ENCODE results near the gene SPRY1. TPM values are rescaled to one million over a fixed set of nuclear protein-coding genes. Genes with fewer than 3 reads are reported as not detected.
A peak's percentile ranks its signal among the peaks of the same experiment; 100 is the strongest.

Gene SPRY1
- total RNA-seq, 1 donor from 2014 or later: 15.0 TPM

DNA sequence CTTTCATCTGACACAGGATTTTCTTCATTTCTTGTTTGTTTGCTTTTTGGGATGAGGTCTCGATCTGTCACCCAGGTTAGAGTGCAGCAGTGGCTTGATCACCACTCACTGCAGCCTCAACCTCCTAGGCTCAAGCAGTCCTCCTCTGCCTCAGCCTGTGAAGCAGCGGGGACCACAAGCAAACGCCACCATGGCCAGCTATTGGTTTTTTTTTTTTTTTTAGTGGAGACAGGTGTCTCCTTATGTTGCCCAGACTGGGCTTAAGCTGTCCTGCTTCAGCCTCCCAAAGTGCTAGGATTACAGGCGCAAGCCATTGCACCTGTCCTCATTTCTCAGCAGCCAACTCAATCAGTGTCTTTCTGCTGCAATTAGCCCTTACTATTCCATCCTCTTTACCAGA is 10.3 kb downstream of the SPRY1 start:
- DNase-seq (ENCODE audit: low spot score) (no peak), ATAC-seq (no peak)

DNA sequence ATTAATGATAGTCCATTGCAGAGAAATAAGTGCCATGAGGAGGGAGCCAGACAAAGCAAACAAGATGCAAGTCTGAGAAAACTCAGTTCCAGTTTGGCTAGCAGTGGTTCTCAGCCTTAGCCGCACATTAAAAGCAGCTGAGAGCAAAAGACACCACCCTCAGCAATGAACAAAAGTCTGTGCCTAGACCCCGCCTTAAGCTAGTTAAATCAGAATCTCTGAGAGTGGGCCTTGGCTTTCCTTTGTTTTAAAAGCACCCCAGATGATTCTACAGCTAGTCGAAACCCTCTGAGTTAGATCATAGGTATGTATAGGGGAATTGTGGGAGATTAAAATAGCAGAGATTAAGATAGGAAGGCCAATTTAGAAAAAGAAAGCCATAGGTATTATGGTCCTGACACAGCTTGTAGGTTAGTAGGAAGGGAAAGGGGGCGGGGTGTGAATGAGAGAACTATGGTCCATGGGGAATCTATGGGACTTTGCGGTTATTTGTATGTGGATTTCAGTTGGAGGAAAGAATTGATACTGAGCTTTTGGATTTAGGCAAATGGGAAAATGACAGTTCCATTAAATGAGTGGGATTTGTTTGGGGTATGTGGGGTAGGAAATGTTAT is 12.0 kb downstream of the SPRY1 start:
- DNase-seq (ENCODE audit: low spot score) (no peak), ATAC-seq (no peak)

DNA sequence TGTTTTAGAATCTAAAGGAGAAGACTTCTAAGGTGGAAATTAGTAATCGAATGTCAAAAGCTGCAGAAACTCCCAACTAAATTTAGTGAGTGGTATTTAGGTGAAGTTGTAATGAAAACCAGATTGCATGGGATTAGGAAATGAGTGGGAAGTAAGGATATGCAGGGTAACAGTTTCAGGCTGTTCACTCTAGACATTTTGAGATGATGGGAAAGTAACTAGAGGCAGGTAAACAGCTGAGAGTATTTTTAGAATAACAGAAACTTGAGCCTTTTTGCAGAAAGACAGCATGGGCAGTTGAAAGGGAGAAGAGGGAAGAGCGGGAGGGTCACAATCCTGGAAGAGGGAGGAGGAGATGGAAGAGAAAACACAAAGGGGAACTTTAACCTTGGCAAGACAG is 12.7 kb downstream of the SPRY1 start:
- ATAC-seq (no peak), DNase-seq (ENCODE audit: low spot score) (no peak)

DNA sequence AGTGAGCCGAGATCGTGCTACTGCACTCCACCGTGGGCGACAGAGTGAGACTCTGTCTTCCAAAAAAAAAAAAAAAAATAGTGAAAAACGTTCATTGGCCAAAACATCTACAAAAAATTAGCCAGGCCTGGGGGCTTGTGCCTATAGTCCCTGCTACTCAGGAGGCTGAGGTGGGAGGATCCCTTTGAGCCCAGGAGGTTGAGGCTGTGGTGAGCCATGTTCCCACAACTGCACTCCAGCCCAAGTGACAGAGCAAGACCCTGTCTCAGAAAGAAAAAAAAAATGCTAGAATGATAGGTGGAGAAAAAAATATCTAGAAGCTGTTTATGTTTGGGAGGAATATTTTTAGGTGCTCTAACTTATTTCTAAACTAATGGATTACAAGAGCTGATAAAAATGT is 14.9 kb downstream of the SPRY1 start:
- ATAC-seq (no peak), DNase-seq (ENCODE audit: low spot score) (no peak)

DNA sequence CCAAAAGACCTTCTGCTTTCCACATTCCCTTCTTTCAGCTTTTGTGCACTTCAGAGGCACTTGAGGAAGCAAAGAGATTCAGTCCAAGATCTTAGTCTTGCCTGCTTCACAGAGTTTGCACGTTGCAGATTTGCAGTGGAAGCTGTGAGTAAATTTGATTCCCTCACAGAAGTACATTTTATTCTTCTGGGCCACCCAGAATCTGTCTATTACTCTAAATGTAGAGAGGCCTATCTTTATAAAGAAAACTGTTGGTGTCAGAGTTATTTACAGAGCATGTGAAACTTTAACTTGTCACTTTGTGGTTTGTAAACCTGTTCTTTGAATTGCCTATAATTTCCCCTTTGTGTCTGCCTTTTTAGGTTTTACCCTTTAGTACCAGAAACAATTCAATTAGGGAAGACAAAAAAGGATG is 15.5 kb downstream of the SPRY1 start:
- DNase-seq (ENCODE audit: low spot score): no peak
- peak; percentile 43 for ATAC-seq

DNA sequence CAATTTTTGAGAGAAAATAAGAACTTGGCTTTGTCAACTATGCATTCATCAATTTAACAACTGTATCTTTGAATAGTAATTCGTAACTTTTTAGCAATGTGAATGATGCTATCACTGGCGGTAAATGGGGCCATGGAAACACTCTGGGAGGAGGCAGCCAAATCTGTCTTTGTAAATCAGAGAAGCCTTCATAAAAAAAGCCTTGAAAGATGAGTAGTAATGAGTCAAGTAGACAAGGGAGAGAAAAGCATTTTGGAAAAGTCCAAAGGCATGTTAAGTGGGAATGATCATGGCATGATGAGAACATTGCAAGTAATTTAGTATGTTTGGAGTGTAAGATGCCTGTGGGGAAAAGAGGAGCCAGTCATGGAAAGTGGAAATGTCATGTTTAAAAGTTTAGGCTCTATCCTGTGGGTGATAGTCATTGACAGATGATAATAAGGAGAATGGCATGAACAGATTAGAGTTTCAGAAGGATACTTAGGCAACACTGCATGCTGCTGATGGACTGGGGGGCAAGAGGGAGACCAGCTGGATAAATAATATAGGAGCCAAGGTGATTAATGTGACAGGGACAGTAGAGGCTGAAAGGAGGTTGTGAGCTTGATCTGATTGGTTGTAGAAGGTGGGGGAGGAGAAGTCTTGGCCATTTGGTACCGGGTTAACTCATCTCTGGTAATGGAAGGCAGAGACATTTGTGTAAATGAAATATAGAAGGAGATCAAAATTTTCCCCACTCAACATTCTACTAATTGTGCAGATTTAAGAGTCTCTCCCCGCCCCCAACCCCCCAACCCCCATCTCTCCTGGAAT is 16.3 kb downstream of the SPRY1 start:
- DNase-seq (ENCODE audit: low spot score): no peak
- peak; percentile 16 for ATAC-seq

DNA sequence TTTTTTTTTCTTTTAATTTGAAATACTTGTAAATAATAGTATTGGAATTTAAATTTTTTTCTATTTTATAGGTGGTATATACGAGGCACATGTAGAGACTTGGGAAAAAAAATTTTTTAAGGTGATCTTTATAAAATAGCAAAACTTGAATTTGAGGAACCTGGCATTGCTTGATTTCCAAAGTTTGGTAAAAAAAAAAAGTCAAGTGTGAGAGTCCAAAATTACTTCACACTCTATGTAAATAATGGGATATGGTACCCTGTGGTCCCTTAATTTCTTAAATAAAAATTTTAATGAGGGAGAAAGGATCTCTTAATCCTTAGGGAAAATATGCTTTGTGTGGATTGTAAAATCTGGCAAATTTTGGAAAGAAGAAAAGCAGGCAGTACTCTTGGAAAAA is 19.0 kb downstream of the SPRY1 start:
- ATAC-seq (no peak), DNase-seq (ENCODE audit: low spot score) (no peak)

DNA sequence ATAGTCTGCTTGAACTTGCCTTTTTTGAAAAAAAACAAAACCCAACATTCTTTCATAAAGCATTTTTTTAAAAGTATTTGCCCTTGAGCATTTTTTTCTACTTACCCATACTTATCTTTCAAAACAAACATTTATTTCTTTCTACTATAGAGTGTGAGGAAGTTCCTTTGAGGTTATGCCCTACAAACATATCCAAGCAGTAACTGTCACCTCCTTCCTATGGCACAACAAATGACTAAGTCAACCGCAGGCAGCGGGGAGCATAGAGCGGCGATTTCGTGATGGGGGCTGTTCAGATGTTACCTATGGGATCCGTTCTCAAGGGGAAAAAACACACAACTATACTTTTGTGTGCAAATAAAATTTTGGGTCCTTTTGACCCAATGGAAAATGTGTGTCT is 19.4 kb downstream of the SPRY1 start:
- no peak for DNase-seq (ENCODE audit: low spot score)
- ATAC-seq: no peak

DNA sequence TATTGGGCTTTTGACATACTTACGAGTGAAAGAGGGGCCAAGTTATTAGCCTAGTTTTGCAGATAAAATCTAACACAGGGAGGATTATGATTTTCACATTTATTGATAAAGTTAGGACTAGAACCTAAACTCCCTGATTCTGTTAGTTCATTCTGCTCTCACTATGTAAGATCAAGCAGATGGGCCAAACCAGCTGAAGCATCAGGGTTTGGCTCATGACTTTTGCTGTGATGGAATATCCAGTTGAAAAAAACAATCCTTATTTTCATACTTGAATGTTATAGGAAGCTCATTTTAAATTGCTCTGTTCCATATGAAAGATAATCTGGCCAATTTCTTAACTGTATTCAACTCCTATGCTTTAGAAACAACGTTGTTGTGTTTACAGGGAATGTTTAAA is 21.2 kb downstream of the SPRY1 start:
- ATAC-seq (no peak), DNase-seq (ENCODE audit: low spot score) (no peak)

DNA sequence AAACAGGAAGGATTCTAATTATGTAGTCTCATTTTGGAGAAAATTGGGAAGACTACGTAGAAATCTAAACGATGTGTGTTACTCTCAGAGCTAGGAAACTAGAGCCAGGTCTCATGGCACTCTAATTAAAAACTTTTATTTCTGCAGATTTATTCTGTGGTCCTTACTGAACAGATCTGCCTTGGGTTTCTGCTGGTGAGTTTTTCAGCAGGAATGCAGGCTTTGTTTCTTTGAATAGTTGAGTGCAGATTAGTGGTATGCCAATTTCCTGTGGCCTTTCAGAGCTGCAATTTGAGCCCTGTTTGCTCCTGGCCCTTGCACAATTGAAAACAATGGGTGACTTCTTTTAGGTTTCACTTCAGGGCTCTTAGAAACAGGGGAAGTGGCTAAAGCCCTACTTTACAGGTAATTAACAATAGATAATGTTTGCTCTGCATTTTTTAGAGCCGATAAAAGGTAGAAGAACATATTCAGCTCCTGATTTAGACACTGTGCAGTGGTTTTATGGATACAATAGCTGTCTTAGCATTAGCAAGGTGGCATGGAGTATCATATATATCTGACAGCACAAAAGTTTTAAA is 21.8 kb downstream of the SPRY1 start:
- DNase-seq (ENCODE audit: low spot score): no peak

DNA sequence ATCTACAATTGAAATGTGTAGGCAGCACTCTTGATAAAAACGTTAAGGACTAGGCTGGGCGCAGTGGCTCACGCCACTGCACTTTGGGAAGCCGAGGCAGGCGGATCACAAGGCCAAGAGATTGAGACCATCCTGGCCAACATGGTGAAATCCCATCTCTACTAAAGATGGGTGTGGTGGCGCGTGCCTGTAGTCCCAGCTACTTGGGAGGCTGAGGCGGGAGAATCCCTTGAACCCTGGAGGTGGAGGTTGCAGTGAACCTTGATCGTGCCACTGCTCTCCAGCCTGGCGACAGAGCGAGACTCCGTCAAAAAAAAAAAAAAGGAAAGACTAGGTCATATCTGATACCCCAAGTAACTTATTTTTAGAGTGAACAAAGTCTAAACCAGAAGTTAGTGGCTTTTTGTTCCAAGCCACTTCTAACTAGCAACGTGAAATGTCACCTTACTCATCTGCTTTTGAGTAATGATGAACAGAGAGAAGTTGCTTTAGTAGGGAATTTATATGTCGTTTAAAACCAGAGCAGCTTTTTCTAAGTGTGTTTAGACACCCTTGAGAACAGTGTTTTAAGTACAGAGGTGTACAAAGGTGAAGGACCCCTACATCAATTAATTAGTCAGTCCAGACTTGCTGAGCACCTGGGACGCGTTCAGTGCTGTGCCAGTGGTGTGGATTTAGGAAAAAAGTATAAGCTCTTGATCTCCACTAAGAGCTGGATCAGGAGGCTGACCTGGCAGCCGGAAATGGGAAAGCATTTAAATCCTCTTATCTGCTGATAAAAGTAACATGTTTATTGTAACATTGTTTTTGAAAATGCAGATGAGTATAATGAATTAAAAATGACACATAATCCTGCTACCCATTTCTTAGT is 23.5 kb downstream of the SPRY1 start:
- DNase-seq (ENCODE audit: low spot score) (no peak), ATAC-seq (no peak)

More for the DNA sequence above, 21.8 kb downstream of the SPRY1 start:
- ATAC-seq: peak; percentile 57

DNA sequence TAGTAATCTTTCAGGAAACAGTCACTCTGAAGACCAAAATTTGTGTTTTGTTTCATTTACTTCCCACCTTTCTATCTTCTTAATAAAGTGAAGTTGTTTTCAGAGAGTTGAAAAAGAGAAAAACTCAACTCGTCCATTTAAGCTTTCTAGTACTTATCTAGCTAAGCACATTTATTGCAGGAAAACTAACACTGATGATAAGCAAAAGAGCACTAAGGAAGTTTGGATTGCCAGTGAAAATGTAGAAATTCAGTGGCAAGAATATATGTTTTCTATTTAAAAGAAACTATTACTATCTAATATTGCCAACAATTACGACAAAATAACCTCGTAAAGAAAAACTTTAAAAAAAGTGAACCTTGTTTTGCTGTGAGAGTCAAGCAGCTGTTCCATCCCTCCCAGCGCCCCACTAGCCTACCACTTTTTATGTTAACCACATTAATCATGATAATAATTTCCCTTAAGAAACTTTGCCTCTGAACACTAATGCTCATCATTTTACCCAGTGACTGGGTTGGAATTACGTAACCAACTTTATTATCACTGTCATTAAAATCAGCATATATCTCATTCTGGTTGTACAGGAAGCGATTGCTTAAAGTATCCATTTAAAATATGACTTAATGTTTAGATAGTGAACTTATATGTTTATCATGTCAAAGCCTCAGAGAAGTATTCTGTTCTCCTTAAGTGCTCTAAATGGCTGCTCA is 24.8 kb downstream of the SPRY1 start:
- no peak for ATAC-seq
- DNase-seq (ENCODE audit: low spot score): no peak

DNA sequence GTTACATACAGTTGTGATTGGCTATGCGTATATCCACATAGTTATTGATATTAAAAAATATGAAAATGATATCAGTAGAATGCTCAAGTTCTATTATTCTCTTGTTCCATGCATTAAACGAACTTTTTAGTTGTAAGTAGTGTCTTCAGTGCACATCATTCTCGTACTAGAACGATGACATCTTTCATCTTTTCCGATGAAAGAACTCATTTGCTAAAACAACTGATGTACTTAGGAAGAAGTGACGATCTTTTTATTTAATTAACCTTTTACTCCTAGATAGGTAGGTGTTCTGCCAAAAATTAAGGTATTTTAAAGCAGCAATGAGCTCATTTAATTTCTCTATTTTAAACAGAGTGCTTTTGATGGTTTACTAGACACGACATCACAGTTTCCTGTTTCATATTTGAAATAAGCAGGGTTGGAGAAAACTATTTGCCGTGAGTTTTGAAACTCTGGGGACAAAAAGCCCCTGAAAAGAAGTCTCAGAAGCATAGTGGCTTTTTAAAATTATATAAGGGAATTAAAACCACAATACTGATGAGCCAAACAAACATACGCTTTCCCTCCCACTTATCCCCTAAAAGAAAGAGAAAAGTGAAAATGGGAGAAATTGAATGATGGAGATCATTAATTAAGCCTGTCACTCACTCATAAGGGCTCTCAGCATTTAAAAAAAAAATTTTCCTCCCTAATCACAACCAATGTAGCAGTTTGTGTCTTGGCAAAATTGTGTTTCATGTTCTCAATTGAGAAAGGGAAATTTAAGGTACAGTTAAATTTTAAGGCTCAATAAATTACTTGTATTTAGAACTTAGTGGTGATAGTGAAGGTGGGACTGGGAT is 25.6 kb downstream of the SPRY1 start:
- ATAC-seq: no peak
- DNase-seq (ENCODE audit: low spot score): no peak

DNA sequence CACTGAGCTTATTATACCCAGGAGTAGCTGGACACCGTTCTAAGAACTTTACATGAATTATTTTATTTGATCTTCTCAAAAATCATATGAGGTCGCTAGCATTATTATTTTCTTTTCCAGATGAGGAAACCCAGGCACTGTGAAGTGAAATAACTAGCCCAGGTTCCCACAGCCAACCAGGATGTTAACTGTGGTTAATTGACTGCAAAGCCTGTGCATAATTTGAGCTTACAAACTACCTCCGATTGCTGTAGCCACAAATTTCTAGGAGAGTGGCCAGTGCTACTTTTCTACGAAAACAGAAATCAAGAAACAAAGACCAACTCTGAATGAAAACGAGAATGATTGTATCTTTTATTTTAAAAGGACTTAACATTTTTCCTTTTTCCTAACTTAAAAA is 27.2 kb downstream of the SPRY1 start:
- DNase-seq (ENCODE audit: low spot score): no peak
- no peak for ATAC-seq

DNA sequence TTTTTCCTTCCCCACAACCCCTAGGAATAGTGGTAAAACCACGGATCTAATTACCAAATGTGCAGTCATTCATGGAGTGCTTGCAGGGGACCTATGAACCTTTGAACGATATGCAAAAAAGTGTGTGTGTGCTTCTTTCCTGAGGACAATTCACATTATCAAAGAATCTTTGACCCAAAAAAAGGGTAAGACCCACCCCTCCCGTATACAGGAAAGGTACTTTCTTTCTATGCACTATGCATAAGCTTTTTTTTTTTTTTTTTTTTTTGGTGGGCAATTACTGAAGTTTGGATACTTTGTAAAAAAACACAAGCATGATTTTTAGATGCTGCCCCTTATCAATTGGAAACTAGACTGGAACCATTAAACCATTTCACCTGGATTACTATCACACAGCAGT is 31.4 kb downstream of the SPRY1 start:
- no peak for DNase-seq (ENCODE audit: low spot score)
- ATAC-seq: no peak

DNA sequence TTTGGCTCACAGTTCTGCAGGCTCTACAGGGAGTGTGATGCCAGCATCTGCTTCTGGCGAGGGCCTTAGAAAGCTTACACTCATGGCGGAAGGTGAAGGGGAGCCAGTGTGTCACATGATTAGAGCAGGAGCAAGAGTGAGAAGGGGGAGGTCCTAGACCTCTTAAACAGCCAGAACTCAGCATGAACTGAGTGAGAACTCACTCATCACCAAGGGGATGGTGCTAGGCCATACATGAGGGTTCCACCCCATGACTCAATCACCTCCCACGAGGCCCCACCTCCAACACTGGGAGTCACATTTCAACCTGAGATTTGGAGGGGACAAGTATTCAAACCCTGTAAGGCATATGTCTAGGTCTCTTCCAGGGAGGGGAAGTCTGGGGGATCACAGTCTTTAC is 33.4 kb downstream of the SPRY1 start:
- no peak for DNase-seq (ENCODE audit: low spot score)
- no peak for ATAC-seq

DNA sequence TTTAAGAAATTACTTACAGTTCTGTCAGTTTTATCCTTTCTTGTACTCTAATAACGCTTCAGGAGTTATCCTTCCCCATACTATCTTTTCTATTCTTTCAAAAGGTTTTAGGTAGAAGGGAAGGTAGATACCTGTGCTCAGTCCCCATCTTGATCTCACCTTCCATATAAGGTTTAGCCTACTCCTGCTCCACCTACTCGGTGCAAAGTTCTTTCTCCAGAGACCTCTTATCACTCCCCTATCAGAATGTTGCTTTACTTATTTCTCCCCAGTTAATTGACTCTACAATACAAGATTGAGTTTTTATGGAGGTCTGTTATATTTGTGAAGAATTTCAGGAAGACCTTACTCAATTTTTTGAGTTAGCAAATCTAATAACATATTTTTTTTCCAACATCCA is 33.9 kb downstream of the SPRY1 start:
- no peak for DNase-seq (ENCODE audit: low spot score)
- ATAC-seq: no peak

DNA sequence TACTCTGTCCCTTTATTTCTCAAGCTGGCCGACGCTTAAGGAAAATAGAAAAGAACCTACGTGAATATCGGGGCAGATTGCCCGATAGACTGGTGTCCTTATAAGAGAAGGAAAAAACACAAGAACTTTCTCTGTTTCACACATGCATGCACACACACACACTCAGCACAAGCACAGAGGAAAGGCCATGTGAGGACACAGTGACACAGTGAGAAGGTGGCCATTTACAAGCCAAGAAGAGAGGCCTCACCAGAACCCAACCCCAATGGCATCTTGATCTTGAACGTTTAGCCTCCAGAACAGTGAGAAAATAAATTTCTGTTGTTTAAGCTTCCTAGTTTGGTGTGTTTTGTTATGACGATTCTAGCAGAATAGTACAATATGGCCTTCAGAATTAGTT is 37.0 kb downstream of the SPRY1 start:
- ATAC-seq: no peak
- no peak for DNase-seq (ENCODE audit: low spot score)

DNA sequence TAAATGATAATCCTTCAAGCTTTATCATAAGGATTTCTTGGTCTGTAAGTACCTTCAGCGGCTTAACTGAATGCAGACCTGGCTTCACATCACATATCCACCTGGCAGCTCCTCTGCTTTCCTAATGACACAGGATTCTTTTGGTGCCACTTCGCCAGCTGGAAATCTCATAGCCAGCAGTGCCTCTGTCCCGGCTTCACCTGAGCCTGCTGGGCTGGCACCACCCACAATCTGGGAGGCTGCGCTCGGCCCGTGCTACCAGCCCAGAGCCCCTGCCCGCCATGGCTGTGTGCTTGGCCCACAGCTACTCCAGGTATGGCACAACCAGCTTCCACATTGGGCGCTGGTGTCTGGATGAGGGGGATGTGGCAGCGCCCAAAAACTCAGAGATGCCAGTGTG is 37.4 kb downstream of the SPRY1 start:
- DNase-seq (ENCODE audit: low spot score) (no peak), ATAC-seq (no peak)

Data from left lobe of liver (tissue), 2 donors.